HepG2 (cell line): Measurements from ENCODE around the gene CLCN4. TPM values are rescaled to one million over a fixed set of nuclear protein-coding genes. Genes with fewer than 3 reads are reported as not detected.

Source experiments
- ATAC-seq: fragments of 200-7000 bp; cut with Tn5 transposase; 3 replicates; pipeline ENCODE4 v1.9.1; 2020; ENCODE audit warnings: mild to moderate bottlenecking, moderate library complexity
- BruUV-seq: library from RNA; stranded (reverse); fragments of 400-500 nt; replicated peaks from 2 replicates; lab custom pipeline; 2021; lab: Mats Ljungman, UMichigan
- CTCF ChIA-PET: fragments of 300-600 bp; formaldehyde crosslinking; extraction: SDS; loops from one replicate; lab custom pipeline; 2021; ENCODE audit warnings: low total read pairs, inconsistent platforms, low intra/inter-chr PET ratio; lab: Yijun Ruan, JAX
- POLR2A ChIA-PET: fragments of 350-600 bp; sonication (Branson Sonifier 250); formaldehyde crosslinking; loops from one replicate; lab custom pipeline; 2020; ENCODE audit warnings: antibody characterized with exemption, inconsistent platforms; lab: Yijun Ruan, JAX
- DNase-seq: peaks from one replicate; pipeline ENCODE4 v3.0.0-alpha.2; 2015; ENCODE audit warnings: low spot score
- FAIRE-seq: peaks from 3 replicates; lab custom pipeline; 2011; peaks lifted over from hg19 to GRCh38; lab: Jason Lieb, UNC
- H2AFZ ChIP-seq: one replicate; pipeline ENCODE4 v1.6.1; 2011; ENCODE audit warnings: low read length, inconsistent platforms
- H3K27ac ChIP-seq: fragments of 300-600 bp; 3 replicates; pipeline ENCODE4 v1.8.0; 2011; ENCODE audit warnings: mixed run types, mild to moderate bottlenecking, mixed read lengths, low read length, inconsistent platforms; ENCODE audit not compliant: insufficient read depth; ENCODE audit errors: extremely low read length
- H3K27me3 ChIP-seq, 2 experiments: fragments of 200-600 bp in 1 of 2; 2 replicates in 1 of 2; 3 replicates in 1 of 2; pipeline versions ENCODE4 v1.6.0 to v1.8.0; 2011; ENCODE audit warnings: low read length in 2 of 2, mild to moderate bottlenecking in 2 of 2, moderate library complexity in 2 of 2, inconsistent platforms in 1 of 2; ENCODE audit not compliant: insufficient read depth in 2 of 2, control insufficient read depth in 1 of 2
- H3K36me3 ChIP-seq, 2 experiments: fragments of 200-600 bp in 1 of 2; replicated peaks in 1 of 2; 2 replicates in 1 of 2; 3 replicates in 1 of 2; pipeline versions ENCODE4 v1.5.1 to v1.8.0; 2011; ENCODE audit warnings: low read length in 2 of 2, inconsistent platforms in 1 of 2; ENCODE audit not compliant: insufficient read depth in 2 of 2, control insufficient read depth in 1 of 2
- H3K4me1 ChIP-seq: 2 replicates; pipeline ENCODE4 v1.5.1; 2012; ENCODE audit warnings: low read length, inconsistent platforms; ENCODE audit not compliant: insufficient read depth
- H3K4me2 ChIP-seq: 2 replicates; pipeline ENCODE4 v1.6.0; 2011; ENCODE audit warnings: low read depth, low read length, inconsistent platforms
- H3K4me3 ChIP-seq, 3 experiments: fragments of 200-600 bp in 1 of 3; sonication (generic), shearing (Covaris generic) in 1 of 3; replicated peaks in 1 of 3; 2 replicates each; pipeline ENCODE4 v1.5.1; 2011 to 2016; ENCODE audit warnings: low read length in 3 of 3, inconsistent platforms in 2 of 3, low read depth in 2 of 3, mild to moderate bottlenecking in 2 of 3, control low read depth in 1 of 3, mixed read lengths in 1 of 3; ENCODE audit not compliant: insufficient read depth in 1 of 3
- H3K79me2 ChIP-seq: one replicate; pipeline ENCODE4 v1.6.1; 2011; ENCODE audit warnings: low read length, inconsistent platforms; ENCODE audit not compliant: insufficient read depth
- H3K9ac ChIP-seq: 2 replicates; pipeline ENCODE4 v1.6.0; 2011; ENCODE audit warnings: mild to moderate bottlenecking, low read depth, low read length, inconsistent platforms; ENCODE audit not compliant: insufficient read depth
- H3K9me3 ChIP-seq: 2 replicates; pipeline ENCODE4 v1.5.1; 2012; ENCODE audit warnings: mild to moderate bottlenecking, low read length
- H4K20me1 ChIP-seq: 2 replicates; pipeline ENCODE4 v1.6.0; 2011; ENCODE audit warnings: inconsistent platforms, mild to moderate bottlenecking, low read length, moderate library complexity; ENCODE audit not compliant: insufficient read depth
- ATM ChIP-seq: fragments of 450-650 bp; IDR thresholded peaks from 2 replicates; pipeline ENCODE4 v1.7.1; 2017; ENCODE audit warnings: mild to moderate bottlenecking, borderline replicate concordance
- ELF3 ChIP-seq: IDR thresholded peaks from 2 replicates; pipeline ENCODE4 v1.6.1; 2016; ENCODE audit warnings: missing genetic modification reagents, missing compliant biosample characterization
- MXI1 ChIP-seq: IDR thresholded peaks from 3 replicates; pipeline ENCODE4 v1.6.1; 2012; ENCODE audit warnings: low read depth, low read length, inconsistent platforms, borderline replicate concordance
- NRL ChIP-seq: sonication (generic); formaldehyde crosslinking; IDR thresholded peaks from 2 replicates; pipeline ENCODE4 v1.5.0; 2020; ENCODE audit warnings: missing genetic modification reagents, mild to moderate bottlenecking, moderate library complexity, borderline replicate concordance
- RARA ChIP-seq: IDR thresholded peaks from 2 replicates; pipeline ENCODE4 v1.6.1; 2016; ENCODE audit warnings: missing genetic modification reagents, missing compliant biosample characterization
- ZBTB1 ChIP-seq: sonication (generic); formaldehyde crosslinking; IDR thresholded peaks from 2 replicates; pipeline ENCODE4 v1.4.0; 2020; ENCODE audit warnings: missing genetic modification reagents, borderline replicate concordance
- ZNF292 ChIP-seq: sonication (generic); formaldehyde crosslinking; IDR thresholded peaks from 2 replicates; pipeline ENCODE4 v1.8.1; 2022; ENCODE audit warnings: mild to moderate bottlenecking, low read depth, missing genetic modification reagents, borderline replicate concordance
- ZNF446 ChIP-seq: sonication (generic); formaldehyde crosslinking; IDR thresholded peaks from 2 replicates; pipeline ENCODE4 v1.5.0; 2020; ENCODE audit warnings: mild to moderate bottlenecking, missing genetic modification reagents
- ZSCAN30 ChIP-seq: sonication (generic); formaldehyde crosslinking; IDR thresholded peaks from 2 replicates; pipeline ENCODE4 v1.5.0; 2020; ENCODE audit warnings: mild to moderate bottlenecking, missing genetic modification reagents
- WGBS: methylation state at CpG from one replicate; pipeline ENCODE4 v1.1.6; 2017; ENCODE audit warnings: low lambda C conversion rate; 5-methylcytosine and 5-hydroxymethylcytosine counted together
- in situ Hi-C: cut with HindIII; loops from 2 replicates; pipeline ENCODE4 v1.10.0; 2017; ENCODE audit warnings: low pct_unique_long_range_greater_than_20kb; ENCODE audit not compliant: extremely low pct_ligation_motif_present
- intact Hi-C: fragments of 100-400 bp; cut with micrococcal nuclease; formaldehyde crosslinking; loops from one replicate; pipeline ENCODE4 v1.10.0; 2022; ENCODE audit not compliant: unreplicated experiment
- polyA plus RNA-seq, 8 experiments: library from polyadenylated mRNA; depleted of rRNA in 3 of 8; stranded (reverse) in 7 of 8; unstranded in 1 of 8; fragments of >200 nt; fragmentation: Illumina TruSeq in 4 of 8; extraction: Trizol in 4 of 8; gene quantifications; 2 replicates each; pipeline versions ENCODE4 v1.2.1 to v1.2.3, GENCODE V29; 2011 to 2016; ENCODE audit warnings: low read depth in 4 of 8, missing spikeins in 1 of 8, mixed read lengths in 1 of 8; ENCODE audit not compliant: insufficient read depth in 1 of 8
- total RNA-seq, 5 experiments: library from RNA; depleted of rRNA; stranded (reverse); fragments of >200 nt; fragmentation: Illumina TruSeq; extraction: Trizol; gene quantifications; 2 replicates each; pipeline ENCODE4 v1.2.3, GENCODE V29; 2016; ENCODE audit warnings: low read depth in 1 of 5
- TF ChIP-seq, protein P1 (sequence below): sonication (generic); formaldehyde crosslinking; IDR thresholded peaks from 2 replicates; pipeline ENCODE4 v1.8.0; 2022; ENCODE audit warnings: mild to moderate bottlenecking, missing genetic modification reagents; ENCODE audit not compliant: insufficient replicate concordance
- TF ChIP-seq, protein P2 (sequence below): IDR thresholded peaks from 2 replicates; pipeline ENCODE4 v1.6.1; 2016; ENCODE audit warnings: missing compliant biosample characterization, missing genetic modification reagents, borderline replicate concordance
- TF ChIP-seq, protein P3 (sequence below): sonication (generic); formaldehyde crosslinking; IDR thresholded peaks from 2 replicates; pipeline ENCODE4 v1.5.1; 2020; ENCODE audit warnings: mild to moderate bottlenecking, missing genetic modification reagents, moderate library complexity
- TF ChIP-seq, protein P4 (sequence below): sonication (generic); formaldehyde crosslinking; IDR thresholded peaks from 2 replicates; pipeline ENCODE4 v1.4.0; 2020; ENCODE audit warnings: low read depth, mild to moderate bottlenecking, missing genetic modification reagents

CLCN4 gene
- total and polyA plus RNA-seq, 2 of the 13 experiments (the other 11 are each of a cell fraction or from before 2014, with no cell fraction given): 1.8 to 2.5 TPM

DNA sequence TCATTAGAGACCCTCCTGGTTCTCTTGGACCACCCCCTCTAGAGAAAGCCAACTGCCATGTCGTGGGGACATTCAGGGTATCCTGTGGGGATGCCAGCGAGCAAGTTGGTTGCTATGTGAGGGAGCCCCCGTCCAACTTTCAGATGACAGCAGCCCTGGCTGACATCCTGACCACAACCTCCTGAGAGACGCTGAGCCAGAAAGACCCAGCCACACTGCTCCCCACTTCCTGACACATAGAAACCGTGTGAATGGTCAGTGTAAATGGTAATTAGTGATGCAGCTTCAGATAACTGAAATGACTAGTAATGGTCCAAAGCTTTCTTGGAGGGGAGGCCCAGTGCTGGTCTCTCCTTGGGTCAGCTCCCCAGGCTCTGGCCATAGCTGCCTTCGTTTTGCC is 10.8 kb downstream of the CLCN4 start:
- 96% methylated on average over 2 of the region's 6 CpGs for WGBS
- H3K79me2 ChIP-seq: no peaks in the 10 kb centered on the region
- H3K27me3 ChIP-seq: no peaks in the 10 kb centered on the region
- no peak overlapping the region for H2AFZ ChIP-seq
- no peak overlapping the region for H3K4me2 ChIP-seq
- no peak for TF ChIP-seq ATM
- TF ChIP-seq ZNF292 (CRISPR knock-in tag): no peak
- TF ChIP-seq, protein P1, sequence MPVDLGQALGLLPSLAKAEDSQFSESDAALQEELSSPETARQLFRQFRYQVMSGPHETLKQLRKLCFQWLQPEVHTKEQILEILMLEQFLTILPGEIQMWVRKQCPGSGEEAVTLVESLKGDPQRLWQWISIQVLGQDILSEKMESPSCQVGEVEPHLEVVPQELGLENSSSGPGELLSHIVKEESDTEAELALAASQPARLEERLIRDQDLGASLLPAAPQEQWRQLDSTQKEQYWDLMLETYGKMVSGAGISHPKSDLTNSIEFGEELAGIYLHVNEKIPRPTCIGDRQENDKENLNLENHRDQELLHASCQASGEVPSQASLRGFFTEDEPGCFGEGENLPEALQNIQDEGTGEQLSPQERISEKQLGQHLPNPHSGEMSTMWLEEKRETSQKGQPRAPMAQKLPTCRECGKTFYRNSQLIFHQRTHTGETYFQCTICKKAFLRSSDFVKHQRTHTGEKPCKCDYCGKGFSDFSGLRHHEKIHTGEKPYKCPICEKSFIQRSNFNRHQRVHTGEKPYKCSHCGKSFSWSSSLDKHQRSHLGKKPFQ (CRISPR knock-in tag): no peak
- no peak for TF ChIP-seq ELF3
- TF ChIP-seq MXI1: no peak
- TF ChIP-seq, protein P2, sequence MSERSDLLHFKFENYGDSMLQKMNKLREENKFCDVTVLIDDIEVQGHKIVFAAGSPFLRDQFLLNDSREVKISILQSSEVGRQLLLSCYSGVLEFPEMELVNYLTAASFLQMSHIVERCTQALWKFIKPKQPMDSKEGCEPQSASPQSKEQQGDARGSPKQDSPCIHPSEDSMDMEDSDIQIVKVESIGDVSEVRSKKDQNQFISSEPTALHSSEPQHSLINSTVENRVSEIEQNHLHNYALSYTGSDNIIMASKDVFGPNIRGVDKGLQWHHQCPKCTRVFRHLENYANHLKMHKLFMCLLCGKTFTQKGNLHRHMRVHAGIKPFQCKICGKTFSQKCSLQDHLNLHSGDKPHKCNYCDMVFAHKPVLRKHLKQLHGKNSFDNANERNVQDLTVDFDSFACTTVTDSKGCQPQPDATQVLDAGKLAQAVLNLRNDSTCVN (CRISPR knock-in tag): no peak
- TF ChIP-seq, protein P3, sequence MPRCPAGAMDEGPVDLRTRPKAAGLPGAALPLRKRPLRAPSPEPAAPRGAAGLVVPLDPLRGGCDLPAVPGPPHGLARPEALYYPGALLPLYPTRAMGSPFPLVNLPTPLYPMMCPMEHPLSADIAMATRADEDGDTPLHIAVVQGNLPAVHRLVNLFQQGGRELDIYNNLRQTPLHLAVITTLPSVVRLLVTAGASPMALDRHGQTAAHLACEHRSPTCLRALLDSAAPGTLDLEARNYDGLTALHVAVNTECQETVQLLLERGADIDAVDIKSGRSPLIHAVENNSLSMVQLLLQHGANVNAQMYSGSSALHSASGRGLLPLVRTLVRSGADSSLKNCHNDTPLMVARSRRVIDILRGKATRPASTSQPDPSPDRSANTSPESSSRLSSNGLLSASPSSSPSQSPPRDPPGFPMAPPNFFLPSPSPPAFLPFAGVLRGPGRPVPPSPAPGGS (CRISPR knock-in tag): no peak
- TF ChIP-seq ZSCAN30 (CRISPR knock-in tag): no peak
- no peak for TF ChIP-seq ZBTB1 (CRISPR knock-in tag)
- no peak for TF ChIP-seq RARA (CRISPR knock-in tag)
- no peak for TF ChIP-seq ZNF446
- TF ChIP-seq, protein P4, sequence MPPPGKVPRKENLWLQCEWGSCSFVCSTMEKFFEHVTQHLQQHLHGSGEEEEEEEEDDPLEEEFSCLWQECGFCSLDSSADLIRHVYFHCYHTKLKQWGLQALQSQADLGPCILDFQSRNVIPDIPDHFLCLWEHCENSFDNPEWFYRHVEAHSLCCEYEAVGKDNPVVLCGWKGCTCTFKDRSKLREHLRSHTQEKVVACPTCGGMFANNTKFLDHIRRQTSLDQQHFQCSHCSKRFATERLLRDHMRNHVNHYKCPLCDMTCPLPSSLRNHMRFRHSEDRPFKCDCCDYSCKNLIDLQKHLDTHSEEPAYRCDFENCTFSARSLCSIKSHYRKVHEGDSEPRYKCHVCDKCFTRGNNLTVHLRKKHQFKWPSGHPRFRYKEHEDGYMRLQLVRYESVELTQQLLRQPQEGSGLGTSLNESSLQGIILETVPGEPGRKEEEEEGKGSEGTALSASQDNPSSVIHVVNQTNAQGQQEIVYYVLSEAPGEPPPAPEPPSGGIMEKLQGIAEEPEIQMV (CRISPR knock-in tag): no peak
- TF ChIP-seq NRL (CRISPR knock-in tag): no peak
- no peak overlapping the region for H3K9ac ChIP-seq
- ATAC-seq (no peak), DNase-seq (no peak), FAIRE-seq (no peak)
- intact Hi-C loops: no loop called here
- BruUV-seq: no TSS peak
- CTCF ChIA-PET: interaction anchor here (2.5 kb wide), 1 partner anchor 48 kb away, joined by 16 read pairs; no protein-coding TSS in a partner anchor
- no peak overlapping the region for H3K27ac ChIP-seq
- H3K4me3 ChIP-seq: no peak overlapping the region
- H4K20me1 ChIP-seq: no peaks in the 10 kb centered on the region
- peaks cover 35% of the 10 kb centered on the region for H3K4me1 ChIP-seq
- no peaks in the 10 kb centered on the region for H3K9me3 ChIP-seq
- H3K36me3 ChIP-seq: no peaks in the 10 kb centered on the region
- POLR2A ChIA-PET: interaction anchor here (3.8 kb wide), 1 partner anchor 11 kb away, joined by 15 read pairs; the partner anchor contains the start of gene CLCN4
- in situ Hi-C loops: no loop called here
